Neural cell (in vitro differentiated cells): ENCODE data around the gene ABRACL. TPM values are rescaled to one million over a fixed set of nuclear protein-coding genes. Genes with fewer than 3 reads are reported as not detected.

Experiments
- H2AFZ ChIP-seq: fragments of 200-600, 300-800 bp; sonication (generic), shearing (Covaris generic); 2 replicates; pipeline ENCODE4 v1.6.0; 2014; ENCODE audit warnings: low read depth, mild to moderate bottlenecking, antibody characterized with exemption, low read length, moderate library complexity
- H3F3A ChIP-seq: fragments of 200-600 bp; shearing (Covaris generic); 2 replicates; pipeline ENCODE4 v1.6.1; 2016; ENCODE audit warnings: mild to moderate bottlenecking, moderate library complexity, mixed read lengths, antibody characterized with exemption, low read length; ENCODE audit not compliant: insufficient read depth, poor library complexity, severe bottlenecking
- H3K27ac ChIP-seq: fragments of 200-600, 300-800 bp; sonication (generic), shearing (Covaris generic); 2 replicates; pipeline ENCODE4 v1.5.1; 2014; ENCODE audit warnings: mild to moderate bottlenecking, low read length, moderate library complexity
- H3K27me3 ChIP-seq: fragments of 300-800, 200-600 bp; sonication (generic), shearing (Covaris generic); 2 replicates; pipeline ENCODE4 v1.6.0; 2014; ENCODE audit warnings: mild to moderate bottlenecking, low read depth, low read length, moderate library complexity; ENCODE audit not compliant: insufficient read depth
- H3K36me3 ChIP-seq: fragments of 300-800, 200-600 bp; sonication (generic), shearing (Covaris generic); 2 replicates; pipeline ENCODE4 v1.5.1; 2014; ENCODE audit warnings: mild to moderate bottlenecking, antibody characterized with exemption, low read length, moderate library complexity; ENCODE audit not compliant: insufficient read depth
- H3K4me2 ChIP-seq: fragments of 300-800, 200-600 bp; sonication (generic), shearing (Covaris generic); 2 replicates; pipeline ENCODE4 v1.6.0; 2014; ENCODE audit warnings: mild to moderate bottlenecking, low read length
- H3K4me3 ChIP-seq: fragments of 300-800, 200-600 bp; sonication (generic), shearing (Covaris generic); 2 replicates; pipeline ENCODE4 v1.5.1; 2014; ENCODE audit warnings: mild to moderate bottlenecking, low read length, moderate library complexity
- H3K79me2 ChIP-seq: fragments of 200-600 bp; shearing (Covaris generic); replicated peaks from 2 replicates; pipeline ENCODE4 v1.6.0; 2014; ENCODE audit warnings: mild to moderate bottlenecking, low read length, moderate library complexity; ENCODE audit not compliant: insufficient read depth
- H3K9ac ChIP-seq: fragments of 300-800, 200-600 bp; sonication (generic), shearing (Covaris generic); 2 replicates; pipeline ENCODE4 v1.6.1; 2016; ENCODE audit warnings: mild to moderate bottlenecking, low read length, mixed read lengths
- H3K9me2 ChIP-seq: fragments of 200-600 bp; shearing (Covaris generic); 2 replicates; pipeline ENCODE4 v1.6.1; 2016; ENCODE audit warnings: mild to moderate bottlenecking, low read length, mixed read lengths; ENCODE audit not compliant: insufficient read depth
- H3K9me3 ChIP-seq: fragments of 200-600, 300-800 bp; sonication (generic), shearing (Covaris generic); 2 replicates; pipeline ENCODE4 v1.6.1; 2016; ENCODE audit warnings: mild to moderate bottlenecking, mixed run types, low read length, moderate library complexity, mixed read lengths
- H4K20me1 ChIP-seq: fragments of 200-600 bp; shearing (Covaris generic); 2 replicates; pipeline ENCODE4 v1.6.1; 2016; ENCODE audit warnings: mild to moderate bottlenecking, mixed run types; ENCODE audit not compliant: insufficient read depth
- CTCF ChIP-seq: fragments of 450-650 bp; IDR thresholded peaks from 2 replicates; pipeline ENCODE4 v1.5.1; 2014; ENCODE audit warnings: antibody characterized with exemption, mild to moderate bottlenecking, moderate library complexity; ENCODE audit not compliant: poor library complexity, severe bottlenecking
- EP300 ChIP-seq: fragments of 450-650 bp; conservative IDR thresholded peaks from 2 replicates; pipeline ENCODE4 v1.6.1; 2014; ENCODE audit warnings: antibody characterized with exemption, mild to moderate bottlenecking, moderate library complexity; ENCODE audit not compliant: poor library complexity, severe bottlenecking
- EZH2 ChIP-seq: fragments of 200-600, 300-800 bp; shearing (Covaris generic), sonication (generic); IDR thresholded peaks from 2 replicates; pipeline ENCODE4 v1.6.1; 2014; ENCODE audit warnings: antibody characterized with exemption, low read length, borderline replicate concordance, mild to moderate bottlenecking; ENCODE audit not compliant: insufficient read depth, poor library complexity, severe bottlenecking
- MXI1 ChIP-seq: fragments of 450-650 bp; conservative IDR thresholded peaks from 2 replicates; pipeline ENCODE4 v1.6.1; 2014; ENCODE audit warnings: antibody characterized with exemption, mild to moderate bottlenecking; ENCODE audit not compliant: poor library complexity, severe bottlenecking
- POLR2AphosphoS5 ChIP-seq: IDR thresholded peaks from 2 replicates; pipeline ENCODE4 v1.6.1; 2012
- RAD21 ChIP-seq: fragments of 450-650 bp; conservative IDR thresholded peaks from 2 replicates; pipeline ENCODE4 v1.6.1; 2014; ENCODE audit warnings: antibody characterized with exemption, mild to moderate bottlenecking, moderate library complexity
- SMC3 ChIP-seq: fragments of 450-650 bp; conservative IDR thresholded peaks from 2 replicates; pipeline ENCODE4 v1.6.1; 2014; ENCODE audit warnings: antibody characterized with exemption, mild to moderate bottlenecking, moderate library complexity; ENCODE audit not compliant: poor library complexity
- TAF1 ChIP-seq: IDR thresholded peaks from 2 replicates; pipeline ENCODE4 v1.6.1; 2012; ENCODE audit warnings: low read depth
- polyA plus RNA-seq: library from polyadenylated mRNA; depleted of rRNA; stranded (reverse); fragments of >200 nt; gene quantifications from 2 replicates; pipeline ENCODE4 v1.2.3, GENCODE V29; 2014
- TF ChIP-seq, protein P1 (sequence below): IDR thresholded peaks from 2 replicates; pipeline ENCODE4 v1.6.1; 2012; ENCODE audit warnings: borderline replicate concordance

Gene ABRACL
- polyA plus RNA-seq, 1 donor from 2014 or later: 201 TPM

- Histone ChIP-seq H3K27me3 (no peaks in the 10 kb centered on the region), H3K4me2 (no peak overlapping the region), H3K27ac (no peak overlapping the region)
Measured at GRCh38 chr6:139006477-139006876, 22.1 kb upstream of the ABRACL start.

DNA sequence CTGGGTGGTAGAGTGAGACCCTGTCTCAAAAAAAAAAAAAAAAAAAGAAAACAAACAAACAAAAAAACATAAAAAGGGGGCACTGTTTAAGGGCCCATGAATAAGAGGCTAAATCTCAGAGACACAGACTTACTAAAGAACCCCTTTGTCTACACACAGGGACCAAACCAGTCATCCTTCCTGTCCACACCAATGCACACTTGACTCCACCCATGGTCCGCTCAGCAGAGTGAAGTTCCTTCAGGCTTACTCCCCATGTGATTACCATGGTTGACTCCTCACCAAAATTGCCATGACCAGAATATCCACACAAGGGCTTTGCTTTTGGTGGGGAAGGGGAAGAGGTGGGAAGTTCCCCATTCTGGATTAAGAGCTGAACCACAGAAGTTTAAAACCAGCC lies 21.1 kb upstream of the ABRACL start:
- no peaks in the 10 kb centered on the region for H3K9me3 ChIP-seq
- no peak for TF ChIP-seq SMC3
- TF ChIP-seq, protein P1, sequence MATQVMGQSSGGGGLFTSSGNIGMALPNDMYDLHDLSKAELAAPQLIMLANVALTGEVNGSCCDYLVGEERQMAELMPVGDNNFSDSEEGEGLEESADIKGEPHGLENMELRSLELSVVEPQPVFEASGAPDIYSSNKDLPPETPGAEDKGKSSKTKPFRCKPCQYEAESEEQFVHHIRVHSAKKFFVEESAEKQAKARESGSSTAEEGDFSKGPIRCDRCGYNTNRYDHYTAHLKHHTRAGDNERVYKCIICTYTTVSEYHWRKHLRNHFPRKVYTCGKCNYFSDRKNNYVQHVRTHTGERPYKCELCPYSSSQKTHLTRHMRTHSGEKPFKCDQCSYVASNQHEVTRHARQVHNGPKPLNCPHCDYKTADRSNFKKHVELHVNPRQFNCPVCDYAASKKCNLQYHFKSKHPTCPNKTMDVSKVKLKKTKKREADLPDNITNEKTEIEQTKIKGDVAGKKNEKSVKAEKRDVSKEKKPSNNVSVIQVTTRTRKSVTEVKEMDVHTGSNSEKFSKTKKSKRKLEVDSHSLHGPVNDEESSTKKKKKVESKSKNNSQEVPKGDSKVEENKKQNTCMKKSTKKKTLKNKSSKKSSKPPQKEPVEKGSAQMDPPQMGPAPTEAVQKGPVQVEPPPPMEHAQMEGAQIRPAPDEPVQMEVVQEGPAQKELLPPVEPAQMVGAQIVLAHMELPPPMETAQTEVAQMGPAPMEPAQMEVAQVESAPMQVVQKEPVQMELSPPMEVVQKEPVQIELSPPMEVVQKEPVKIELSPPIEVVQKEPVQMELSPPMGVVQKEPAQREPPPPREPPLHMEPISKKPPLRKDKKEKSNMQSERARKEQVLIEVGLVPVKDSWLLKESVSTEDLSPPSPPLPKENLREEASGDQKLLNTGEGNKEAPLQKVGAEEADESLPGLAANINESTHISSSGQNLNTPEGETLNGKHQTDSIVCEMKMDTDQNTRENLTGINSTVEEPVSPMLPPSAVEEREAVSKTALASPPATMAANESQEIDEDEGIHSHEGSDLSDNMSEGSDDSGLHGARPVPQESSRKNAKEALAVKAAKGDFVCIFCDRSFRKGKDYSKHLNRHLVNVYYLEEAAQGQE: no peak
- TF ChIP-seq TAF1: no peak
- TF ChIP-seq CTCF: no peak
- no peak for TF ChIP-seq POLR2AphosphoS5
- TF ChIP-seq RAD21: no peak
- no peak for TF ChIP-seq EZH2
- TF ChIP-seq EP300: no peak
- no peak for TF ChIP-seq MXI1

More at GRCh38 chr6:139006477-139006876, 22.1 kb upstream of the ABRACL start:
- no peaks in the 10 kb centered on the region for H4K20me1 ChIP-seq
- H3F3A ChIP-seq: no peaks in the 10 kb centered on the region
- H3K9me3 ChIP-seq: no peaks in the 10 kb centered on the region
- no peaks in the 10 kb centered on the region for H3K79me2 ChIP-seq
- no peaks in the 10 kb centered on the region for H3K36me3 ChIP-seq
- H3K9ac ChIP-seq: no peak overlapping the region
- no peak overlapping the region for H3K4me3 ChIP-seq
- no peak for TF ChIP-seq MXI1
- TF ChIP-seq EZH2: no peak
- no peak for TF ChIP-seq POLR2AphosphoS5
- no peak for TF ChIP-seq TAF1
- no peak for TF ChIP-seq SMC3
- no peak for TF ChIP-seq EP300
- TF ChIP-seq CTCF: no peak
- TF ChIP-seq, protein P1: no peak
- no peak for TF ChIP-seq RAD21
- H2AFZ ChIP-seq: no peak overlapping the region
- no peaks in the 10 kb centered on the region for H3K9me2 ChIP-seq

More for the DNA sequence above, 21.1 kb upstream of the ABRACL start:
- H4K20me1 ChIP-seq: no peaks in the 10 kb centered on the region
- no peak overlapping the region for H3K4me3 ChIP-seq
- H3K9ac ChIP-seq: no peak overlapping the region
- H3K4me2 ChIP-seq: no peak overlapping the region
- H3K27ac ChIP-seq: no peak overlapping the region
- no peaks in the 10 kb centered on the region for H3K9me2 ChIP-seq
- H3K36me3 ChIP-seq: no peaks in the 10 kb centered on the region
- no peak overlapping the region for H2AFZ ChIP-seq
- no peaks in the 10 kb centered on the region for H3K27me3 ChIP-seq
- no peaks in the 10 kb centered on the region for H3K79me2 ChIP-seq
- no peaks in the 10 kb centered on the region for H3F3A ChIP-seq
